HG03196 (cell line): ENCODE results near the gene GPR107.
A peak's percentile ranks its signal among the peaks of the same experiment; 100 is the strongest.
"Not testable (repeated sequence)": the region's sequence is repeated elsewhere in the genome, so short reads cannot be mapped to it uniquely, and the experiment has no call there.

Experiments
- ATAC-seq: cut with Tn5 transposase; IDR thresholded peaks from one replicate; pipeline ENCODE4 v1.9.1; 2021; ENCODE audit not compliant: unreplicated experiment

The GPR107 gene

GRCh38 chr9:130053504-130054324 lies at the start of gene GPR107:
Gene GPR107 (plus strand): TSS chr9:130053906. CDS start chr9:130053933, 27 bp downstream.
- peak; percentile 82 for ATAC-seq

- no peak for ATAC-seq
These were observed 49.7 kb upstream of the GPR107 start for GRCh38 chr9:130003943-130004552.

GRCh38 chr9:130006952-130007351 lies 46.8 kb upstream of the GPR107 start:
- ATAC-seq: not testable (repeated sequence)

- ATAC-seq: no peak
These were observed 45.2 kb upstream of the GPR107 start for GRCh38 chr9:130008538-130008937.

- not testable (repeated sequence) for ATAC-seq
These were observed 44.2 kb upstream of the GPR107 start for GRCh38 chr9:130009546-130009945.

- no peak for ATAC-seq
These were observed 43.3 kb upstream of the GPR107 start for GRCh38 chr9:130010151-130010988.

- ATAC-seq: no peak
These were observed 40.4 kb upstream of the GPR107 start for GRCh38 chr9:130013326-130013725.

GRCh38 chr9:130015353-130016019 lies 38.2 kb upstream of the GPR107 start:
- no peak for ATAC-seq

GRCh38 chr9:130017076-130017475 lies 36.6 kb upstream of the GPR107 start:
- no peak for ATAC-seq

GRCh38 chr9:130017510-130017909 lies 36.2 kb upstream of the GPR107 start:
- ATAC-seq: not testable (repeated sequence)

GRCh38 chr9:130018265-130018664 lies 35.4 kb upstream of the GPR107 start:
- no peak for ATAC-seq

GRCh38 chr9:130020618-130021017 lies 33.1 kb upstream of the GPR107 start:
- no peak for ATAC-seq

- no peak for ATAC-seq
These were observed 32.6 kb upstream of the GPR107 start for GRCh38 chr9:130021123-130021522.

GRCh38 chr9:130021842-130022241 lies 31.9 kb upstream of the GPR107 start:
- not testable (repeated sequence) for ATAC-seq

GRCh38 chr9:130022566-130023143 lies 31.1 kb upstream of the GPR107 start:
- no peak for ATAC-seq

- ATAC-seq: peak; percentile 41
These were observed 30.4 kb upstream of the GPR107 start for GRCh38 chr9:130023144-130023787.

GRCh38 chr9:130023994-130024596 lies 29.6 kb upstream of the GPR107 start:
- ATAC-seq: no peak

GRCh38 chr9:130024597-130024994 lies 29.1 kb upstream of the GPR107 start:
- no peak for ATAC-seq

- no peak for ATAC-seq
These were observed 26.9 kb upstream of the GPR107 start for GRCh38 chr9:130026583-130027340.
